Uterus (tissue), 2 donors: ENCODE data around the gene GALNTL6.

Source experiments
- POLR2A ChIP-seq, 2 donors: fragments of 450-650 bp; IDR thresholded peaks; one replicate each; pipeline ENCODE4 v1.6.1; 2016; ENCODE audit warnings: antibody characterized with exemption in 2 of 2, mild to moderate bottlenecking in 1 of 2, moderate library complexity in 1 of 2
- TF ChIP-seq, protein P1 (sequence below), 4 experiments: fragments of 200-600 bp in 2 of 4; fragments of 450-650 bp in 2 of 4; sonication (generic) in 2 of 4; IDR thresholded peaks; one replicate each; pipeline ENCODE4 v1.5.1; 2016 to 2019; ENCODE audit warnings: antibody characterized with exemption in 4 of 4, mild to moderate bottlenecking in 2 of 4, moderate library complexity in 1 of 4

DNA sequence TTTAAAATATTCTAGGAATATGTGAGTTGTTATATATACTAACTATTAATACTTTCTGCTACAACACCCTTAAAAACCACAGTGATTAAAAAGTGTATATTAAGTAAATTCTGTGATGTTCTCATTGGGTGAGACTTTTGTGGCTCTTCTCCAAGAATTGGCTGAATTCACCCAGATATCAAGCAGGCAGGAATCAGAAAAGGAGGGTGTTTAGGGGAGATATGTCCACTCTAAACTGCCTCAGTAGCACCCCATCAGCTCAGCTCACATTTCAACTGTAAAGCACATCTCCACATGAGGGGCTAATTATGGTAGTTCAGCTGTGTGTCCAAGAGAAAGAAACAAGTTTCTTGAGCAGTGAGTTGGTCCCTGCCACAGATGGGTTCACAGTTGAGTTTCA is 165.0 kb downstream of the GALNTL6 start:
- TF ChIP-seq POLR2A (IDR thresholded peaks at IDR 0.05) = no peak
- TF ChIP-seq, protein P1, sequence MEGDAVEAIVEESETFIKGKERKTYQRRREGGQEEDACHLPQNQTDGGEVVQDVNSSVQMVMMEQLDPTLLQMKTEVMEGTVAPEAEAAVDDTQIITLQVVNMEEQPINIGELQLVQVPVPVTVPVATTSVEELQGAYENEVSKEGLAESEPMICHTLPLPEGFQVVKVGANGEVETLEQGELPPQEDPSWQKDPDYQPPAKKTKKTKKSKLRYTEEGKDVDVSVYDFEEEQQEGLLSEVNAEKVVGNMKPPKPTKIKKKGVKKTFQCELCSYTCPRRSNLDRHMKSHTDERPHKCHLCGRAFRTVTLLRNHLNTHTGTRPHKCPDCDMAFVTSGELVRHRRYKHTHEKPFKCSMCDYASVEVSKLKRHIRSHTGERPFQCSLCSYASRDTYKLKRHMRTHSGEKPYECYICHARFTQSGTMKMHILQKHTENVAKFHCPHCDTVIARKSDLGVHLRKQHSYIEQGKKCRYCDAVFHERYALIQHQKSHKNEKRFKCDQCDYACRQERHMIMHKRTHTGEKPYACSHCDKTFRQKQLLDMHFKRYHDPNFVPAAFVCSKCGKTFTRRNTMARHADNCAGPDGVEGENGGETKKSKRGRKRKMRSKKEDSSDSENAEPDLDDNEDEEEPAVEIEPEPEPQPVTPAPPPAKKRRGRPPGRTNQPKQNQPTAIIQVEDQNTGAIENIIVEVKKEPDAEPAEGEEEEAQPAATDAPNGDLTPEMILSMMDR (IDR thresholded peaks at IDR 0.05) = no peak
